Glutamatergic neuron (in vitro differentiated cells): Measurements from ENCODE around the gene EEF2K. TPM values are rescaled to one million over a fixed set of nuclear protein-coding genes. Genes with fewer than 3 reads are reported as not detected.

Experiments used
- DNase-seq: peaks from one replicate; pipeline ENCODE4 v3.0.0; 2022
- H3K27ac Mint-ChIP-seq: one replicate; pipeline ENCODE4 v1.8.0; 2020; ENCODE audit warnings: mild to moderate bottlenecking, mixed read lengths, inconsistent platforms; ENCODE audit not compliant: unreplicated experiment
- H3K27me3 Mint-ChIP-seq: one replicate; pipeline ENCODE4 v1.8.0; 2020; ENCODE audit warnings: mild to moderate bottlenecking, moderate library complexity, mixed read lengths, inconsistent platforms; ENCODE audit not compliant: unreplicated experiment
- H3K36me3 Mint-ChIP-seq: one replicate; pipeline ENCODE4 v1.8.0; 2020; ENCODE audit warnings: mild to moderate bottlenecking, mixed read lengths, inconsistent platforms; ENCODE audit not compliant: unreplicated experiment
- H3K4me1 Mint-ChIP-seq: one replicate; pipeline ENCODE4 v1.8.0; 2020; ENCODE audit warnings: mild to moderate bottlenecking, low read depth, mixed read lengths, inconsistent platforms; ENCODE audit not compliant: unreplicated experiment
- H3K4me3 Mint-ChIP-seq: one replicate; pipeline ENCODE4 v1.8.0; 2020; ENCODE audit warnings: mild to moderate bottlenecking, mixed read lengths, inconsistent platforms; ENCODE audit not compliant: unreplicated experiment
- H3K9me3 Mint-ChIP-seq: one replicate; pipeline ENCODE4 v1.8.0; 2020; ENCODE audit warnings: mild to moderate bottlenecking, moderate library complexity, mixed read lengths, inconsistent platforms; ENCODE audit not compliant: unreplicated experiment
- total RNA-seq: library from RNA; stranded (reverse); fragmentation: NEBNext Ultra II Directional; extraction: Animal tissue kit (Norgen Biotek cat#: 25700); gene quantifications from one replicate; pipeline ENCODE4 v1.2.1, GENCODE V29; 2021; ENCODE audit not compliant: unreplicated experiment
- TF ChIP-seq, protein P1 (sequence below): fragments of 200-600 bp; sonication (generic); IDR thresholded peaks from one replicate; pipeline ENCODE4 v1.5.0; 2021; ENCODE audit not compliant: partially characterized antibody, unreplicated experiment

The EEF2K gene
- total RNA-seq, 1 donor from 2014 or later: 40.2 TPM

DNA sequence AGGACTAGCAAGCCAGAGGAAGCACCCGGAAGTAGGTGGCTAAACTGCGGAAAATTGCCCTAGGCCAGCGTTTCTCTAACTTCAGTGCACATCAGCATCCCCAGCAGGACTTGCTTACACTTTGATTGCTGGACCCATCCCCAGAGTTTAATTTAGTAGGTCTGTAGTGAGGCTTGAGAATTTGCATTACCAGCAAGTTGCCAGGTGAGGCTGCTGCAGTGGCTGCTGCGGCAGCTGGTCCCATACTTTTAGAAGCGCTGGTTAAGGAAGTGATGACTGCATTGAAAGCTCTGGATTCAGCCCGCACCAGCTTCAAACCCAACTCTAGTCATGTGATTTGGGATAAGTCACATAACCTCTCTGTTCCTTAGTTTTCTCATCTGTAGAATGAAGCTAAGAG lies 4.2 kb downstream of the EEF2K start:
- peaks cover 10% of the 10 kb centered on the region for H3K27me3 Mint-ChIP-seq
- H3K36me3 Mint-ChIP-seq: peaks cover 5% of the 10 kb centered on the region
- H3K27ac Mint-ChIP-seq: no peak overlapping the region
- no peak overlapping the region for H3K4me3 Mint-ChIP-seq
- TF ChIP-seq, protein P1, sequence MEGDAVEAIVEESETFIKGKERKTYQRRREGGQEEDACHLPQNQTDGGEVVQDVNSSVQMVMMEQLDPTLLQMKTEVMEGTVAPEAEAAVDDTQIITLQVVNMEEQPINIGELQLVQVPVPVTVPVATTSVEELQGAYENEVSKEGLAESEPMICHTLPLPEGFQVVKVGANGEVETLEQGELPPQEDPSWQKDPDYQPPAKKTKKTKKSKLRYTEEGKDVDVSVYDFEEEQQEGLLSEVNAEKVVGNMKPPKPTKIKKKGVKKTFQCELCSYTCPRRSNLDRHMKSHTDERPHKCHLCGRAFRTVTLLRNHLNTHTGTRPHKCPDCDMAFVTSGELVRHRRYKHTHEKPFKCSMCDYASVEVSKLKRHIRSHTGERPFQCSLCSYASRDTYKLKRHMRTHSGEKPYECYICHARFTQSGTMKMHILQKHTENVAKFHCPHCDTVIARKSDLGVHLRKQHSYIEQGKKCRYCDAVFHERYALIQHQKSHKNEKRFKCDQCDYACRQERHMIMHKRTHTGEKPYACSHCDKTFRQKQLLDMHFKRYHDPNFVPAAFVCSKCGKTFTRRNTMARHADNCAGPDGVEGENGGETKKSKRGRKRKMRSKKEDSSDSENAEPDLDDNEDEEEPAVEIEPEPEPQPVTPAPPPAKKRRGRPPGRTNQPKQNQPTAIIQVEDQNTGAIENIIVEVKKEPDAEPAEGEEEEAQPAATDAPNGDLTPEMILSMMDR: no peak
- H3K9me3 Mint-ChIP-seq: peaks cover 6% of the 10 kb centered on the region
- DNase-seq: no peak
- H3K4me1 Mint-ChIP-seq: peaks cover 7% of the 10 kb centered on the region

DNA sequence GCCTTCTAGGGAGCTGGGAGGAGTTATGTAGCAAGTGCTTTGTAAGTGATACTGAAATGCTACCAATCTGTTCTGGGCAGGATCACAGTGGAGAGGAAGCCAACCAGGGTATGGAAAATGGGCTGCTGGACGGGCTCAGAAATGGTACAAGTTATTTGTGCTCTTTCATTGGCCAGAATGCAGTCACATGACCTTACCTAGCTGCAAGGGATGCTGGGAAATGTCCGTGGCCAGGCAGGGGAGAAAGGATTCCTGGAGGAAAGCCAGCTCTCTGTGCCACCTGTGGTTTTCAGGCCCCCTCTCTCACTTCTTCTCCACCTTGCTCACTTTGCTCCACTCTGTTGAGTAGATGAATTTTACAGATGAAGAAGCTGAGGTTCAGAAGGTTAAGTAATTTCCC lies 4.8 kb downstream of the EEF2K start:
- H3K4me1 Mint-ChIP-seq: peaks cover 7% of the 10 kb centered on the region
- TF ChIP-seq, protein P1: no peak
- peaks cover 8% of the 10 kb centered on the region for H3K27me3 Mint-ChIP-seq
- no peak overlapping the region for H3K4me3 Mint-ChIP-seq
- no peak overlapping the region for H3K27ac Mint-ChIP-seq
- H3K36me3 Mint-ChIP-seq: peaks cover 5% of the 10 kb centered on the region
- H3K9me3 Mint-ChIP-seq: peaks cover 4% of the 10 kb centered on the region
- DNase-seq: no peak

DNA sequence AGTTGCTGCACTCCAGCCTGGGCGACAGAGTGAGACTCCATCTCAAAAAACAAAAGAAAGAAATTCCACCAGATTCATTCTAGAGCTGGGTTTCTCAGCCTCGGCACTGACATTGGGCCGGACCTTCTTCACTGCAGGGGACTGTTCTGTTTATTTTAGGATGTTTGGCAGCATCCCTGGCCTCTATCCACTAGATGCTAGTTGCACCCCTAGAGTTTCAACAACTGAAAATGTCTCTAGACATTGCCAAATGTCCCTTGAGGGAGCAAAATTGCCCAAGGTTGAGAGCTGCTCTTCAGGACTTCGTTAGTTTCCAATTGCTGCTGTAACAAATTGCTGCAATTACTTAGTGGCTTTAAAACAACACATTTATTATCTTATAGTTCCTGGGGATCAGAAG lies 7.2 kb downstream of the EEF2K start:
- TF ChIP-seq, protein P1: no peak
- no peak for DNase-seq

DNA sequence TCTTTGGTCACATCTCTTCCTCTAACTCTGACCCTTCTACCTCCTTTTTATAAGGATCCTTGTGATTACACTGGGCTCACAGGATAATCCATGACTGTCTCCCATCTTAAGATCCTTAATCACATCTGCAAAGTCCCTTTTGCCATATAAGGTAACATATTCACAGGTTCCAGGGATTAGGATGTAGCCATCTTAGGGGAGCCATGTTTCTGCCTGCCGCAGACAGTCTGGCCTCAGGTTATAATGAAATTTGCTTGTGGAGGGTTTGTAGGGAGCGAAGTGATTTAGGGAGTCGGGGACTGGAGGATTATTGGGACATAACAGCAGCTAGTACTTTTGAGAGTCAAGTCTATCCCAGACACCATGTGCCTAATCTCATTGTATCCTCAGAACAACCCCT lies 7.7 kb downstream of the EEF2K start:
- Mint-ChIP-seq H3K27ac (no peak overlapping the region), H3K9me3 (no peaks in the 10 kb centered on the region), H3K4me1 (peaks cover 4% of the 10 kb centered on the region), H3K27me3 (no peaks in the 10 kb centered on the region), H3K36me3 (peaks cover 5% of the 10 kb centered on the region), H3K4me3 (peak overlapping the region; percentile 25)
- TF ChIP-seq, protein P1: no peak
- no peak for DNase-seq

More for the DNA sequence above, 7.2 kb downstream of the EEF2K start:
- Mint-ChIP-seq H3K36me3 (peaks cover 5% of the 10 kb centered on the region), H3K27me3 (no peaks in the 10 kb centered on the region), H3K9me3 (no peaks in the 10 kb centered on the region), H3K4me3 (no peak overlapping the region), H3K4me1 (peaks cover 6% of the 10 kb centered on the region), H3K27ac (no peak overlapping the region)

DNA sequence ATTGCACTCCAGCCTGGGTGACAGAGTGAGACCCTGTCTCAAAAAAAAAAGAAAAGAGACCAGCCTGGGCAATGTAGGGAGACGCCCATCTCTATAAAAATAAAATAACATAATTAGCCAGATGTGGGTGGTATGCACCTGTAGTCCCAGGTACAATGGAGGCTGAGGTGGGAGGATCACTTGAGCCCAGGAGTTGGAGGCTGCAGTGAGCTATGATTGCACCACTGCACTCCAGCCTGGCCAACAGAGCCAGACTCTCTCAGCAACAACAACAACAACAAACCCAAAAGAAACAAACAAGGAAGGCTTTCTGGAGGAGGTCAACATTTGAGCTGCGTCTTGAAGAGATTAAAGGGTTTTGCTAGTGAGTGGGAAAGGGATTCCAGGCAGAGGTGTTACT lies 8.3 kb downstream of the EEF2K start:
- no peaks in the 10 kb centered on the region for H3K27me3 Mint-ChIP-seq
- H3K4me1 Mint-ChIP-seq: peaks cover 4% of the 10 kb centered on the region
- no peak overlapping the region for H3K27ac Mint-ChIP-seq
- H3K36me3 Mint-ChIP-seq: peaks cover 5% of the 10 kb centered on the region
- H3K4me3 Mint-ChIP-seq: no peak overlapping the region
- no peaks in the 10 kb centered on the region for H3K9me3 Mint-ChIP-seq
- DNase-seq: no peak
- TF ChIP-seq, protein P1: no peak
